PFSK-1 (cell line): ENCODE measurements around the gene PTPRM.

Experiments used
- FOXP2 ChIP-seq: optimal IDR thresholded peaks from 2 replicates; pipeline ENCODE3; 2011; ENCODE audit warnings: borderline replicate concordance, control low read depth, inconsistent platforms; ENCODE audit not compliant: insufficient read depth; ENCODE audit errors: extremely low read length, extremely low read depth
- POLR2AphosphoS5 ChIP-seq: IDR thresholded peaks from 2 replicates; pipeline ENCODE4 v1.6.1; 2012; ENCODE audit warnings: low read depth, mild to moderate bottlenecking, control low read depth, low read length, moderate library complexity
- SIN3A ChIP-seq: IDR thresholded peaks from 2 replicates; pipeline ENCODE4 v1.6.1; 2012; ENCODE audit warnings: mild to moderate bottlenecking, low read length, moderate library complexity, borderline replicate concordance; ENCODE audit not compliant: insufficient read depth
- TAF1 ChIP-seq: IDR thresholded peaks from 2 replicates; pipeline ENCODE4 v1.6.1; 2012; ENCODE audit warnings: low read length, control low read depth, borderline replicate concordance; ENCODE audit not compliant: insufficient read depth
- TF ChIP-seq, protein P1 (sequence below), 2 experiments: IDR thresholded peaks; 2 replicates each; pipeline versions ENCODE4 v1.6.1 to v1.8.0; 2011 to 2012; ENCODE audit warnings: low read depth in 2 of 2, low read length in 2 of 2, control low read depth in 1 of 2, inconsistent platforms in 1 of 2, mild to moderate bottlenecking in 1 of 2, moderate library complexity in 1 of 2; ENCODE audit not compliant: insufficient read depth in 1 of 2

The PTPRM gene

DNA sequence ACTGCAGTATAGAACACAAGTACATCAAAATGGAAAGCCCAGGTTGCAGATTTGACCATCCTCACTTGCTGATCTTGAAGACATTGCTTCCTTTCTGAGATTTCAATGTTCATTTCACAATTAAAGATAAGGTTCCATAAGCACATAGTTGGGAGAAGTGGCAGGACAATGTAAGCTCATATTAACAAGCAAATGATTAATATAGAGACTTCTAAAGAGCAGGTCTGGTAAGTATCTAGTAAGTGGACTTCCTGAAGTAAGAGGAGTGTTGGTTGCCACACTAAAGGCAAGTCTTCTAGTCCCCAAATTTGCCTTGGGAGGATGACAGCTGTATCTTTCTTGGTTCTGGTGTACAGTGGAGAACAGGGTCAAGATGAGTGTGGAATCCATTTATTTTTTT lies 1.4 kb upstream of the PTPRM start:
- no peak for TF ChIP-seq FOXP2
- TF ChIP-seq, protein P1, sequence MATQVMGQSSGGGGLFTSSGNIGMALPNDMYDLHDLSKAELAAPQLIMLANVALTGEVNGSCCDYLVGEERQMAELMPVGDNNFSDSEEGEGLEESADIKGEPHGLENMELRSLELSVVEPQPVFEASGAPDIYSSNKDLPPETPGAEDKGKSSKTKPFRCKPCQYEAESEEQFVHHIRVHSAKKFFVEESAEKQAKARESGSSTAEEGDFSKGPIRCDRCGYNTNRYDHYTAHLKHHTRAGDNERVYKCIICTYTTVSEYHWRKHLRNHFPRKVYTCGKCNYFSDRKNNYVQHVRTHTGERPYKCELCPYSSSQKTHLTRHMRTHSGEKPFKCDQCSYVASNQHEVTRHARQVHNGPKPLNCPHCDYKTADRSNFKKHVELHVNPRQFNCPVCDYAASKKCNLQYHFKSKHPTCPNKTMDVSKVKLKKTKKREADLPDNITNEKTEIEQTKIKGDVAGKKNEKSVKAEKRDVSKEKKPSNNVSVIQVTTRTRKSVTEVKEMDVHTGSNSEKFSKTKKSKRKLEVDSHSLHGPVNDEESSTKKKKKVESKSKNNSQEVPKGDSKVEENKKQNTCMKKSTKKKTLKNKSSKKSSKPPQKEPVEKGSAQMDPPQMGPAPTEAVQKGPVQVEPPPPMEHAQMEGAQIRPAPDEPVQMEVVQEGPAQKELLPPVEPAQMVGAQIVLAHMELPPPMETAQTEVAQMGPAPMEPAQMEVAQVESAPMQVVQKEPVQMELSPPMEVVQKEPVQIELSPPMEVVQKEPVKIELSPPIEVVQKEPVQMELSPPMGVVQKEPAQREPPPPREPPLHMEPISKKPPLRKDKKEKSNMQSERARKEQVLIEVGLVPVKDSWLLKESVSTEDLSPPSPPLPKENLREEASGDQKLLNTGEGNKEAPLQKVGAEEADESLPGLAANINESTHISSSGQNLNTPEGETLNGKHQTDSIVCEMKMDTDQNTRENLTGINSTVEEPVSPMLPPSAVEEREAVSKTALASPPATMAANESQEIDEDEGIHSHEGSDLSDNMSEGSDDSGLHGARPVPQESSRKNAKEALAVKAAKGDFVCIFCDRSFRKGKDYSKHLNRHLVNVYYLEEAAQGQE (IDR thresholded peaks at IDR 0.05; ENCODE audit: insufficient read depth in 1 of 2, low read depth in 2 of 2, low read length in 2 of 2), result no peak
- no peak for TF ChIP-seq SIN3A
- no peak for TF ChIP-seq TAF1
- TF ChIP-seq POLR2AphosphoS5, result no peak

DNA sequence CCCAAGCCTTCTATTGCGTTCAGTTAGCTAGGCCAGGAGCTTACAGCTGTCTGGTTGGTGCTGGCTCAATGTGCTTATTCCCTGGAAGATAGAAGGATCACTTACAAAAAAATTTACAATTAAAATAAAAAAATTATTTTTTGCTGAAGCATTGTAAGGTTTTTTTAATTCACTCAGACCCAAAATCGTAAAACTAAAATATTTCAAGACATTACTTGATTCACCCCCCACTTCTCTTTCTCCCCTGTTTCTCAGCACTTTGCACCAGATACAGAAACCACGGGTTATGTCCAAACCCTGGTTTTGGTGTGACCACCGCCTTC lies 911 bp upstream of the PTPRM start:
- TF ChIP-seq TAF1, result no peak
- no peak for TF ChIP-seq POLR2AphosphoS5
- TF ChIP-seq SIN3A, result no peak
- no peak for TF ChIP-seq FOXP2
- TF ChIP-seq, protein P1 (IDR thresholded peaks at IDR 0.05; ENCODE audit: insufficient read depth in 1 of 2, low read depth in 2 of 2, low read length in 2 of 2), result no peak

DNA sequence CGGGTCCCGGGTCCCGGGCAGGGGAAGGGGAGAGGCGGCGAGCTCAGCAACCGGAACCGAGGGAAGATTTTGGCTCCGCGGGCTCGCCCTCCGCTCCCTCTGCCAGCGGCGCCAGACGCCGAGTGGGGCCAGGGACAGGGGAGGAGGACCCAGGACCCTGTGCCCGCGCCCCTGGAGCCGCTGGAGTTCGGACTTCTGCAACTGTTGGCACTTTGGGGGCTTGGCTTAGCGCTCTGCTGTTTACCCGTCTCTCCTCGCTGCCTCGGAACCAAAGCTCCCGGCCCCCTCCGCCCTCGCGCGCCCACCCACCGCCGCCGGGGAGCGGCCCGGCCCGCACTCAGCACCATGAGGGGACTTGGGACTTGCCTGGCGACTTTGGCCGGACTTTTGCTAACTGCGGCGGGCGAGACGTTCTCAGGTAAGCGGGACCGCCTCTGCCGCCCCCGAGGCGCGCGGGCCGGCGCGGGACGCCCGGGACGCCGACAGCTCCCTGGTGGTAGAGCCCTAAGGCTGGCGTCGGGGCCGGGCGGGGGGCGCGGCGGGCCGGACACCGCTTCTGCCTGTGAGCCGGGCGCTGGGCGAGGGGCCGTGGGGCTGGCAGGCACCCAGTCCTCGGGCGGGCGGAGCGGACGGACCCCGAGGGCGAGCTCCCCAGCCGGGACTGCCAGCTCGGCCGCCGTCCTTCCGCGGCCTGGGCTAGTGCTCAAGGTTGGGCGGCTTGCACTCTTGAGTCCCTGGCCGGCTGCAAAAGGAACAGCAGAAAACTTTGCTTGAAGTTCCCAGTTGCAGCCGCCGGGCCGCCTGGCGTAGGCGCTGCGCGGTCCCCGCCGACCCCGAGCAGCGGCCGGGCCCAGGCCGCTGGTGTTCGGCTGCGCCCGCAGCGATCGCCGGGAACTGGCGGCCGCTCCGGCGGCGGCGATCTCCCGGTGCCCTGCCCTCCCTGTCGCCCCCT lies 634 bp downstream of the PTPRM start:
- TF ChIP-seq, protein P1 (IDR thresholded peaks at IDR 0.05; ENCODE audit: insufficient read depth in 1 of 2, low read depth in 2 of 2, low read length in 2 of 2), result no peak
- TF ChIP-seq TAF1 (no peak), POLR2AphosphoS5 (no peak), FOXP2 (no peak), SIN3A (no peak)

DNA sequence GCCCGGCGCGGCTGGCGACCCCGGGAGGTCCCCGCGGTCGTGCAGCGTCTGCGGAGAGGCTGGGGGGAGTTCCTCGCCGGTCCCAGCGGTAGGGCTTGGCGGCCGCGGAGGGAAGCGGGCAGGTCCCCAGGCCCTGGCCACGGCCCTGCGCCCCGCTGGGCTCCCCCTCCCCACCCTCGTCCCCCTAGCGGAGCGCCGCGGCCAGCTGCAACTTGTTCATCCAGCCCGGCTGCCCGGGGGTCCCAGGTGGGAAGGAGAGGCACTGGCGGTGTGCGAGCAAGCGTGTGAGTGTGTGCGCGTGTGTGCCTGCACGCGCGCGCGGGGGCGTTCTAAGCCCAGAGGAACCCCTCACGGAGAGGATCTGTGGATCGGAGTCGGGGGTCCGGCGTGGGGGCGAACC lies 1.3 kb downstream of the PTPRM start:
- TF ChIP-seq, protein P1 (IDR thresholded peaks at IDR 0.05; ENCODE audit: insufficient read depth in 1 of 2, low read depth in 2 of 2, low read length in 2 of 2), result no peak
- TF ChIP-seq TAF1 (no peak), FOXP2 (no peak), SIN3A (no peak), POLR2AphosphoS5 (no peak)
